HL-60 (cell line): ENCODE data around the gene CEBPB.

ENCODE experiments used
- CTCF ChIP-seq: IDR thresholded peaks from one replicate; pipeline ENCODE4 v1.5.1; 2011; ENCODE audit warnings: low read length, control low read depth, inconsistent platforms; ENCODE audit not compliant: insufficient read depth
- GABPA ChIP-seq: IDR thresholded peaks from 2 replicates; pipeline ENCODE4 v1.6.1; 2012; ENCODE audit warnings: low read depth
- POLR2AphosphoS5 ChIP-seq: IDR thresholded peaks from 2 replicates; pipeline ENCODE4 v1.6.1; 2012; ENCODE audit warnings: low read depth
- REST ChIP-seq: IDR thresholded peaks from 2 replicates; pipeline ENCODE4 v1.6.1; 2012; ENCODE audit warnings: low read depth; ENCODE audit not compliant: insufficient replicate concordance
- SPI1 ChIP-seq: IDR thresholded peaks from 2 replicates; pipeline ENCODE4 v1.6.1; 2012; ENCODE audit warnings: low read depth, mild to moderate bottlenecking, borderline replicate concordance

- no peak for TF ChIP-seq CTCF
- TF ChIP-seq REST: no peak
- TF ChIP-seq POLR2AphosphoS5: no peak
- no peak for TF ChIP-seq GABPA
- no peak for TF ChIP-seq SPI1
Measured at GRCh38 chr20:50186987-50187402, 3.6 kb upstream of the CEBPB start.
